Keratinocyte (primary cell): ENCODE data around the gene IL17RD.

Experiments
- CTCF ChIP-seq, 3 experiments: IDR thresholded peaks in 1 of 3; conservative IDR thresholded peaks in 1 of 3; optimal IDR thresholded peaks in 1 of 3; 2 replicates in 2 of 3; 3 replicates in 1 of 3; pipeline versions ENCODE3 to v1.5.1; 2011; ENCODE audit warnings: low read length in 3 of 3, mild to moderate bottlenecking in 3 of 3, moderate library complexity in 2 of 3, control low read depth in 1 of 3, inconsistent platforms in 1 of 3; ENCODE audit not compliant: insufficient read depth in 2 of 3; ENCODE audit errors: extremely low read depth in 1 of 3
- EZH2 ChIP-seq: IDR thresholded peaks from one replicate; pipeline ENCODE4 v1.6.1; 2012; ENCODE audit warnings: inconsistent platforms, mild to moderate bottlenecking, low read length, moderate library complexity

- TF ChIP-seq CTCF (optimal IDR thresholded peaks at IDR 0.05 in 1 of 3, IDR thresholded peaks at IDR 0.05 in 1 of 3, conservative IDR thresholded peaks at IDR 0.05 in 1 of 3; ENCODE audit: extremely low read depth in 1 of 3, insufficient read depth in 2 of 3, low read length in 3 of 3) (no peak), EZH2 (no peak)
These were observed 59.6 kb downstream of the IL17RD start for GRCh38 chr3:57105585-57105984.
